Activated CD8-positive, alpha-beta T cell treated with anti-CD3 and anti-CD28 coated beads for 36 hours (primary cell): ENCODE results near the gene AGK. TPM values are rescaled to one million over a fixed set of nuclear protein-coding genes. Genes with fewer than 3 reads are reported as not detected.

ENCODE experiments used
- ATAC-seq: fragments of 200-7000 bp; cut with Tn5 transposase; one replicate; pipeline ENCODE4 v1.10.0; 2021; ENCODE audit warnings: mild to moderate bottlenecking, moderate library complexity
- CTCF ChIA-PET: fragments of 350-600 bp; sonication (Branson Sonifier 250); formaldehyde crosslinking; loops from one replicate; lab custom pipeline; 2021; ENCODE audit warnings: antibody characterized with exemption; lab: Charles Lee
- POLR2A ChIA-PET: fragments of 350-600 bp; sonication (Branson Sonifier 250); formaldehyde crosslinking; loops from one replicate; lab custom pipeline; 2021; ENCODE audit warnings: antibody characterized with exemption; lab: Charles Lee
- DNase-seq: peaks from one replicate; pipeline ENCODE4 v3.0.0-alpha.2; 2020
- H3K27ac Mint-ChIP-seq: one replicate; pipeline ENCODE4 v1.8.0; 2021; ENCODE audit warnings: mild to moderate bottlenecking, mixed read lengths
- H3K27me3 Mint-ChIP-seq: one replicate; pipeline ENCODE4 v1.8.0; 2021; ENCODE audit warnings: mixed read lengths
- H3K36me3 Mint-ChIP-seq: one replicate; pipeline ENCODE4 v1.8.0; 2021; ENCODE audit warnings: low read depth, mixed read lengths
- H3K4me1 Mint-ChIP-seq: one replicate; pipeline ENCODE4 v1.8.0; 2021; ENCODE audit warnings: low read depth, mixed read lengths
- H3K4me3 Mint-ChIP-seq: one replicate; pipeline ENCODE4 v1.8.0; 2021; ENCODE audit warnings: mild to moderate bottlenecking, moderate library complexity, mixed read lengths
- H3K9me3 Mint-ChIP-seq: one replicate; pipeline ENCODE4 v1.8.0; 2021; ENCODE audit warnings: mixed read lengths
- intact Hi-C: fragments of 100-400 bp; cut with micrococcal nuclease; formaldehyde crosslinking; loops from one replicate; pipeline ENCODE4 v1.10.0; 2022
- total RNA-seq, 2 experiments: library from RNA; stranded (reverse); gene quantifications; one replicate each; pipeline ENCODE4 v1.2.3, GENCODE V29; 2021
- TF ChIP-seq, protein P1 (sequence below): fragments of 200-600 bp; IDR thresholded peaks from one replicate; pipeline ENCODE4 v1.8.0; 2022; ENCODE audit warnings: antibody characterized with exemption, mild to moderate bottlenecking

AGK gene
- total RNA-seq, 2 experiments from 2014 or later, result 70.1 to 73.7 TPM

DNA sequence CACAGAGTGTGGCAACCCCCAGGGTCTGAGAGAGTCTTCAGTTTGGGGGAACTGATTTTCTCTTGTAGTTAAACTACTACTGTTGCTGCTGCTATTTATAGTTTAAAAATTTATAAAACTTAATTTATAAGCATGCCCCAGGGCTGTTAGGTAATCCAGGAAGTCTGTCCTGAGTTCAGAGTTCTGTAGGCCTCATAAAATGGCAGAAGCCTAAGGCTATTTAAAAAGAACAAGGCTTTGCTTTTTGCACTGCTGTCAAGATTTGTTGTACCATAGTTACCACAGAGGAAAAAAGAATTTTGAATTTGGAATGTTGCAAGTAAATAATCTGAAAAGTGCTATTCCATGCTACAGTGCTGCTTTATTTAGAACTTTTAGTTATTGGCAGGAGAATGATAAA lies 66.1 kb downstream of the AGK start:
- ChIA-PET CTCF (interaction anchor here (0.8 to 1.9 kb wide), 2 partner anchors 11 to 84 kb away, joined by 3 to 6 read pairs; no protein-coding TSS in a partner anchor), POLR2A (no interaction called here)
- H3K4me1 Mint-ChIP-seq, result no peaks in the 10 kb centered on the region
- TF ChIP-seq, protein P1, sequence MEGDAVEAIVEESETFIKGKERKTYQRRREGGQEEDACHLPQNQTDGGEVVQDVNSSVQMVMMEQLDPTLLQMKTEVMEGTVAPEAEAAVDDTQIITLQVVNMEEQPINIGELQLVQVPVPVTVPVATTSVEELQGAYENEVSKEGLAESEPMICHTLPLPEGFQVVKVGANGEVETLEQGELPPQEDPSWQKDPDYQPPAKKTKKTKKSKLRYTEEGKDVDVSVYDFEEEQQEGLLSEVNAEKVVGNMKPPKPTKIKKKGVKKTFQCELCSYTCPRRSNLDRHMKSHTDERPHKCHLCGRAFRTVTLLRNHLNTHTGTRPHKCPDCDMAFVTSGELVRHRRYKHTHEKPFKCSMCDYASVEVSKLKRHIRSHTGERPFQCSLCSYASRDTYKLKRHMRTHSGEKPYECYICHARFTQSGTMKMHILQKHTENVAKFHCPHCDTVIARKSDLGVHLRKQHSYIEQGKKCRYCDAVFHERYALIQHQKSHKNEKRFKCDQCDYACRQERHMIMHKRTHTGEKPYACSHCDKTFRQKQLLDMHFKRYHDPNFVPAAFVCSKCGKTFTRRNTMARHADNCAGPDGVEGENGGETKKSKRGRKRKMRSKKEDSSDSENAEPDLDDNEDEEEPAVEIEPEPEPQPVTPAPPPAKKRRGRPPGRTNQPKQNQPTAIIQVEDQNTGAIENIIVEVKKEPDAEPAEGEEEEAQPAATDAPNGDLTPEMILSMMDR, result no peak
- ATAC-seq, result no peak
- H3K4me3 Mint-ChIP-seq, result no peak overlapping the region
- H3K27ac Mint-ChIP-seq, result no peak overlapping the region
- H3K27me3 Mint-ChIP-seq, result no peaks in the 10 kb centered on the region
- intact Hi-C loops, result no loop called here
- no peak for DNase-seq
- H3K9me3 Mint-ChIP-seq, result no peaks in the 10 kb centered on the region
- peaks cover 46% of the 10 kb centered on the region for H3K36me3 Mint-ChIP-seq

GRCh38 chr7:141619745-141620144 lies 68.5 kb downstream of the AGK start:
- DNase-seq (no peak), ATAC-seq (no peak)
- no peaks in the 10 kb centered on the region for H3K4me1 Mint-ChIP-seq
- TF ChIP-seq, protein P1, result no peak
- intact Hi-C loops, result no loop called here
- H3K27me3 Mint-ChIP-seq, result no peaks in the 10 kb centered on the region
- ChIA-PET CTCF (interaction anchor here (0.8 to 1.0 kb wide), 2 partner anchors 9 to 35 kb away, joined by 3 read pairs; no protein-coding TSS in a partner anchor), POLR2A (interaction anchor here (0.9 kb wide), 1 partner anchor 68 kb away, joined by 3 read pairs; no protein-coding TSS in a partner anchor)
- peaks cover 57% of the 10 kb centered on the region for H3K36me3 Mint-ChIP-seq
- no peak overlapping the region for H3K4me3 Mint-ChIP-seq
- H3K9me3 Mint-ChIP-seq, result no peaks in the 10 kb centered on the region
- H3K27ac Mint-ChIP-seq, result no peak overlapping the region

GRCh38 chr7:141624763-141625162 lies 73.6 kb downstream of the AGK start:
- intact Hi-C loops, result no loop called here
- no peak overlapping the region for H3K27ac Mint-ChIP-seq
- no peak for DNase-seq
- no peaks in the 10 kb centered on the region for H3K4me1 Mint-ChIP-seq
- ATAC-seq, result no peak
- H3K9me3 Mint-ChIP-seq, result no peaks in the 10 kb centered on the region
- TF ChIP-seq, protein P1, result no peak
- H3K27me3 Mint-ChIP-seq, result no peaks in the 10 kb centered on the region
- peaks cover 55% of the 10 kb centered on the region for H3K36me3 Mint-ChIP-seq
- CTCF ChIA-PET, result interaction anchor here (1.6 kb wide), 1 partner anchor 161 kb away, joined by 3 read pairs; no protein-coding TSS in a partner anchor
- H3K4me3 Mint-ChIP-seq, result no peak overlapping the region
- POLR2A ChIA-PET, result no interaction called here

DNA sequence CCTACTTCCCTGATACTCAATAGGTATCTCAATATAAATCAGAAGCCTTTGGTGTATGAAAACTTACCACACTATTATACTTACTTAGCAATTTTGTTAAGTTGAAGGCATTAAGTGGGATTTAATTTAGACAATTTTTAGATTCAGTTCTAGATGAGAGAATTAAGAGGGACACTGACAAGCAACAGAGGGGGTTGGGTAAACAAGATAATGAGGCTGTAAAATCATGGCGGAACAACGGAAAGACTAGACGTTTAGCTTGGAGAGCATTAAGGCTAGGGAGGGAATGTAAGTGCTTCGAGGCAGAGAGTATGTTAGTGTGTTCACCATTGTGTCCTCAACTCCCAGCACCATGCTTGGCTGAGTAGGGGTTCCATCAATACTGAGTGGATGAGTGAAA lies 79.4 kb downstream of the AGK start:
- ChIA-PET POLR2A (interaction anchor here (0.6 kb wide), 1 partner anchor 17 kb away, joined by 3 read pairs; no protein-coding TSS in a partner anchor), CTCF (interaction anchor here (0.7 kb wide), 1 partner anchor 569 kb away, joined by 3 read pairs; no protein-coding TSS in a partner anchor)
- Mint-ChIP-seq H3K9me3 (no peaks in the 10 kb centered on the region), H3K36me3 (peaks cover 35% of the 10 kb centered on the region), H3K27me3 (no peaks in the 10 kb centered on the region), H3K4me3 (no peak overlapping the region), H3K27ac (no peak overlapping the region), H3K4me1 (no peaks in the 10 kb centered on the region)
- intact Hi-C loops, result no loop called here
- TF ChIP-seq, protein P1, result no peak
- DNase-seq, result no peak
- no peak for ATAC-seq

DNA sequence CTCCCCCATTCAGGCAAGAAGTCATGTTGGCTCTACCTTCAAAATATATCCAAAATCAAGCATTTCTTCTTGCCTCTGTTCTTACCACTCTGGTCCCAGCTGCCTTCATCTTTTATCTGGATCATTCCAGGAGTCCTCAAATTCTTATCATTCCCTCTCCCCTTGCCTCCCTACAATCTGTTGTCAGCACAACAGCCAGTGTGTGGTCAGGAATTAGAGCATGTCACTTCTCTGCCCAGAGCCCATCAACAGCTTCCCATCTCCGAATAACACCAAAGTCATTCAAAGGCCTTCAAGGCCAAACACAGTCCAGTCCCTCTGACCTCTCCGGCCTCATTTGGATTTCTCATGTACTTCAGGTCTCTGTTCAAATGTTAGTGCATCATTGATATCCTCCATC lies 80.3 kb downstream of the AGK start:
- ATAC-seq (no peak), DNase-seq (no peak)
- Mint-ChIP-seq H3K36me3 (peaks cover 34% of the 10 kb centered on the region), H3K27ac (no peak overlapping the region), H3K27me3 (no peaks in the 10 kb centered on the region), H3K9me3 (no peaks in the 10 kb centered on the region), H3K4me3 (no peak overlapping the region), H3K4me1 (no peaks in the 10 kb centered on the region)
- ChIA-PET CTCF (no interaction called here), POLR2A (no interaction called here)
- TF ChIP-seq, protein P1, result no peak
- intact Hi-C loops, result no loop called here
